Measurements from ENCODE around the gene SYTL5.
A peak's percentile ranks its signal among the peaks of the same experiment; 100 is the strongest.
"Not testable (repeated sequence)": the region's sequence is repeated elsewhere in the genome, so short reads cannot be mapped to it uniquely, and the experiment has no call there.

Gene SYTL5

GRCh38 chrX:38006291-38006690, at the start of gene SYTL5:
TSS of gene SYTL5 (plus strand) at chrX:38006553. CDS start at chrX:38033890, 27,337 bp downstream.
- ATAC-seq = no peak

- no peak for ATAC-seq
These were observed 47.7 kb upstream of the SYTL5 start for GRCh38 chrX:37958525-37959211.

GRCh38 chrX:37959212-37960021, 46.9 kb upstream of the SYTL5 start:
- ATAC-seq = no peak

- ATAC-seq = no peak
These were observed 45.2 kb upstream of the SYTL5 start for GRCh38 chrX:37961118-37961517.

- ATAC-seq = no peak
These were observed 38.6 kb upstream of the SYTL5 start for GRCh38 chrX:37967714-37968113.

GRCh38 chrX:37975421-37975820, 30.9 kb upstream of the SYTL5 start:
- ATAC-seq = no peak

GRCh38 chrX:37976153-37976552, 30.2 kb upstream of the SYTL5 start:
- no peak for ATAC-seq

GRCh38 chrX:37984880-37985279, 21.5 kb upstream of the SYTL5 start:
- no peak for ATAC-seq

- no peak for ATAC-seq
These were observed 19.5 kb upstream of the SYTL5 start for GRCh38 chrX:37986893-37987292.

- ATAC-seq = no peak
These were observed 17.0 kb upstream of the SYTL5 start for GRCh38 chrX:37989304-37989703.

- ATAC-seq = not testable (repeated sequence)
These were observed 15.1 kb upstream of the SYTL5 start for GRCh38 chrX:37991303-37991702.

GRCh38 chrX:37993176-37993575, 13.2 kb upstream of the SYTL5 start:
- no peak for ATAC-seq

- no peak for ATAC-seq
These were observed 12.3 kb upstream of the SYTL5 start for GRCh38 chrX:37993837-37994619.

GRCh38 chrX:37995428-37995827, 10.9 kb upstream of the SYTL5 start:
- no peak for ATAC-seq

- no peak for ATAC-seq
These were observed 9.3 kb upstream of the SYTL5 start for GRCh38 chrX:37997096-37997495.

- peak; percentile 71 to 78 for ATAC-seq
These were observed 7.6 kb upstream of the SYTL5 start for GRCh38 chrX:37998586-37999262.

GRCh38 chrX:38000706-38001105, 5.6 kb upstream of the SYTL5 start:
- no peak for ATAC-seq

- ATAC-seq = no peak
These were observed 2.3 kb upstream of the SYTL5 start for GRCh38 chrX:38004046-38004445.

- ATAC-seq = no peak
These were observed 425 bp downstream of the SYTL5 start for GRCh38 chrX:38006778-38007177.

- no peak for ATAC-seq
These were observed 2.3 kb downstream of the SYTL5 start for GRCh38 chrX:38008658-38009057.

GRCh38 chrX:38009641-38010040, 3.3 kb downstream of the SYTL5 start:
- ATAC-seq = no peak

- no peak for ATAC-seq
These were observed 12.5 kb downstream of the SYTL5 start for GRCh38 chrX:38018766-38019425.

All from activated CD4-positive, CD25-positive, alpha-beta regulatory T cell treated with anti-CD3 and anti-CD28 coated beads, Interleukin-2, amount 50 U/mL, for 24 hours (primary cell).